ENCODE results near the gene CCDC185. TPM values are rescaled to one million over a fixed set of nuclear protein-coding genes. Genes with fewer than 3 reads are reported as not detected.

The CCDC185 gene
- total RNA-seq, 2 experiments from 2014 or later, result not detected

DNA sequence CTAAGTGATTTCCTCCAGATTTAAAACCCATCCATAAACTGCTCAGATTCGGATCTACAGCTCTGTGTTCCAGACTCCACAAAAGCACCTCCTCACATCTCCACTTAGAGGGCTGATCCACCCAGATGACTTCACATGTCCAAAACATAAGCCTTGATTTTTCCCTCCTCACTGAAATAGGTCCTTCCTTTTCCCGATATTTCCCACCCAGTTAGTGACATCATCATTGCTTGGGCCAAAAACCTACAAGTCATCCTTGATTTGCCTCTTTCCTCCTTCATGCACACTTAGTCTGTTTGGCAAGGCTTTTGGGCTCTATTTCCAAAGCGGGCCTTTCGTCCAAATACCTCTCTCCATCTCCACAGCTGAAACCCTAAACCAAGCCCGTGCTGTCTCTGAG lies 32.3 kb downstream of the CCDC185 start:
- POLR2A ChIA-PET, result no interaction called here

DNA sequence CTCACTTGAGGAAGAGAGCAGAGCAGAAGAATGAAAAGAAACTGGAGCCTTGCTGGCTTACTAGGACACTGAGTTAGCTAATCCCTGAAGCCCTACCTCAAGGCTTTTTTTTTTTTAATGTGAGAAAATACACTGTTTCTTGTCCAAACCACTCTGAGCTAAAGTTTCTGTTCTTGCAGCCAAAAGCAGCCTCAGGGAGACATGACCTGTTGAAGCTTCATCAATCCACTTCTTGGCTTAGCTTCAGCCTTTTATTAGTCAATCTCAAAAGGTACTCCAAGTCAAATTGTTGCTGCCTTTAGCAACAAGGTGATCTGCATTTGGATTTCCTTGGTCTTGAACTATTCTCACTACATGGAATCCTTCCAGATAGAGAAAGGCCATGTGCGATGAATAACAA lies 33.7 kb downstream of the CCDC185 start:
- no peaks in the 10 kb centered on the region for H3K9me3 Mint-ChIP-seq
- no peak for DNase-seq
- H3K27me3 Mint-ChIP-seq, result peaks cover 4% of the 10 kb centered on the region
- H3K4me3 Mint-ChIP-seq, result no peak overlapping the region
- no peaks in the 10 kb centered on the region for H3K4me1 Mint-ChIP-seq
- no peak overlapping the region for H3K27ac Mint-ChIP-seq
- H3K36me3 Mint-ChIP-seq (ENCODE audit: low read depth), result no peaks in the 10 kb centered on the region
- CTCF ChIA-PET, result no interaction called here
- POLR2A ChIA-PET, result no interaction called here

More for the DNA sequence above, 32.3 kb downstream of the CCDC185 start:
- H3K36me3 Mint-ChIP-seq (ENCODE audit: low read depth), result no peaks in the 10 kb centered on the region
- H3K27me3 Mint-ChIP-seq, result peaks cover 4% of the 10 kb centered on the region
- H3K4me3 Mint-ChIP-seq, result no peak overlapping the region
- no peak for DNase-seq
- H3K9me3 Mint-ChIP-seq, result no peaks in the 10 kb centered on the region
- no peaks in the 10 kb centered on the region for H3K4me1 Mint-ChIP-seq
- H3K27ac Mint-ChIP-seq, result no peak overlapping the region
- CTCF ChIA-PET, result no interaction called here

DNA sequence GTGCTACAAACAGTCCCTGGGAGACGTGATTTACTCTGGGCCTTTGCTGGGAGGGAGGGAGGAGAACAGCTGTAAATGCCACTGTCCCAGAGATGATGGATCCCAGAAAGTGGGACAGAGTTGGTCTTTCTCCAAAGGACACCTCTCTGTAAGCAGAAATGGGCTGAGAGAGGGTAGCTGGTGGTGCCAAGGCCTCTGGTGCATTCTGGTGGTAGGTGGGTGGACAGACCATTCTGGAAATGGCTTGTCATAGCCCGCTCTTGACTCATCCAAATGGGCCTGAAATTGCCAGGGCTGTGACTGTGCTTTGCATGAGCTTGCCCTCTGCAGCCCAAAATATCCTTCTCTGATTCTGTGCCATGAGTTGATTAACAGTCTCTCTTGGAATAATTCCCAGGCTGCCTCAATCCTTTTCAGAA lies 36.1 kb downstream of the CCDC185 start:
- no peak for DNase-seq
- Mint-ChIP-seq H3K27ac (no peak overlapping the region), H3K9me3 (no peaks in the 10 kb centered on the region), H3K27me3 (peaks cover 2% of the 10 kb centered on the region), H3K4me3 (no peak overlapping the region), H3K36me3 (ENCODE audit: low read depth) (no peaks in the 10 kb centered on the region), H3K4me1 (no peaks in the 10 kb centered on the region)
- CTCF ChIA-PET, result no interaction called here
- POLR2A ChIA-PET, result no interaction called here

DNA sequence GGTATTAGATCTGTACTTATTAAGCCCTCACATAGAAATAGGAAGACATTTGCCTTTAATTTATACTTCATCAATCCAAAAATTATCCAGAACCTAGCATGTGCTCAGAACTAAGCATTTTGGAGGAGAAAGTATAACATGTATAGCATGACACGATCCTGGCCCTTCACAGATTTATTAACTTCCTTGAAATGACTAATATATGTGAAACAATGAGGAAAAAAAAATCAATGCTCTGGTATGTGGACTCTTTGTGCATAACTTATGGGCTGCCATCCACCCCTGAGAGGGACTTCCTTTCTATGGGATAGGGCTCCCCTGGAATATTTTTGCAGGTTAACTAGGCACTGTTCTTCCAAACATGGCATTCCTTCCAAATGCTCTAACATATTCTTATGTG lies 36.6 kb downstream of the CCDC185 start:
- CTCF ChIA-PET, result no interaction called here
- H3K27me3 Mint-ChIP-seq, result peaks cover 2% of the 10 kb centered on the region
- H3K9me3 Mint-ChIP-seq, result no peaks in the 10 kb centered on the region
- no peak overlapping the region for H3K27ac Mint-ChIP-seq
- no peak overlapping the region for H3K4me3 Mint-ChIP-seq
- POLR2A ChIA-PET, result no interaction called here
- H3K36me3 Mint-ChIP-seq (ENCODE audit: low read depth), result no peaks in the 10 kb centered on the region
- DNase-seq, result no peak
- H3K4me1 Mint-ChIP-seq, result no peaks in the 10 kb centered on the region

DNA sequence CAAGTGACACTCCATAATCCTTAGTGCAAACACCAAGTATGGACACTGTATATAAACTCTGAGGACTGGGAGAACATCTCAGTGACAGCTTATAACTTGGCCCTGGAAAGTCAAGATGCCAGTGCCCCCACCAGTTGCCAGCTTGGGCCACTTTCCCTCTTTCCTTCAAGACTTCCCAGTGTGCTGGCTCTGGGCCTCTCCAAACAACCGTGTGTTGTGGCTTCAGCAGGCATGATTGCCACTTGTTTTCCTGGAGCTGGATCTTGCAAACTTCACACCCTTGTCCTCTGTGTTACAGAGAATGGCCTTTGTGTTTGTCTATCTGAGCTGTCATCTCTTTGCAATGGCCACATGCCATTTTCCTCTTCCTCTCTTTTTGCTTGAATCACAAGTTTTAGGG lies 37.0 kb downstream of the CCDC185 start:
- H3K4me1 Mint-ChIP-seq, result no peaks in the 10 kb centered on the region
- no peak overlapping the region for H3K4me3 Mint-ChIP-seq
- no peak overlapping the region for H3K27ac Mint-ChIP-seq
- ChIA-PET POLR2A (no interaction called here), CTCF (no interaction called here)
- H3K36me3 Mint-ChIP-seq (ENCODE audit: low read depth), result no peaks in the 10 kb centered on the region
- H3K27me3 Mint-ChIP-seq, result peaks cover 2% of the 10 kb centered on the region
- DNase-seq, result no peak
- no peaks in the 10 kb centered on the region for H3K9me3 Mint-ChIP-seq

DNA sequence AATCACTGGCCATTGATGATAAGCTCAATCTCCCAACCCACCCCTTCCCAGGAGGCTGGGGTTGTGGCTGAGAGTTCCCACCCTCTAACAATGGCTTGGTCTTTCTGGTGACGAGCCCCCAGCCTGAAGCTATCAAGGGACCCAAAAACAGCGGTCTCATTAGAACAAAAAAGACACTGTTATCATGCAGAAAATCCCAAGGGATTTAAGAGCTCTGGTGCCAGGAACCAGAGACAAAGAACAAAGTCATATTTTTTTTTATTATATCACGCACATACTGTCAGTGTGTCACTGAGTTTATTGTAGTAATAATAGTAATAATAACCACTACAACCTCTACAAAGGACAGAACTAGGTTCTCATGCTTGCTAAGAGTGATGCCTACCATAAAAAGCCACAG lies 43.9 kb downstream of the CCDC185 start:
- CTCF ChIA-PET, result interaction anchor here (0.6 kb wide), 1 partner anchor 82 kb away, joined by 3 read pairs; no protein-coding TSS in a partner anchor
- Mint-ChIP-seq H3K4me3 (no peak overlapping the region), H3K36me3 (ENCODE audit: low read depth) (no peaks in the 10 kb centered on the region), H3K4me1 (no peaks in the 10 kb centered on the region), H3K27ac (no peak overlapping the region), H3K27me3 (no peaks in the 10 kb centered on the region), H3K9me3 (peaks cover 6% of the 10 kb centered on the region)
- no peak for DNase-seq
- POLR2A ChIA-PET, result no interaction called here

DNA sequence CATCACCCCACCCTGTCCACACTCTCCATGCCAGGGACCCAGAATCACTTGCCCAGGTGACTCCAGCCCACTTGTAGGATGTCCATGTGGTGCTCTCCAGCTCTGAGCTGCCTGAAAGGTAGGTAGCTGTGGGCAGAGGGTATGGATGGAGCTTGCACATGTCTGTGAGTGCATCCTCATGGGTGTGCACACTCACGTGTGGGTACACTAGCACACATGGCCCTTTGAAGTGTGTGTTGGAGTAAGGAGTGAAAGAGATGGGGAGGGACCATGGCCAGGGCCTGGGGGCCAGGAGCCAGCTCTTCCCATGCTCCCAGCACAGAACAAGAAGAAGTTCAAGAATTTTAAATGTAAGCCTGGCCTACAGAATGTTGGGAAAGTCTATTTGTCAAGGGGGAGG lies 50.2 kb downstream of the CCDC185 start:
- no peaks in the 10 kb centered on the region for H3K4me1 Mint-ChIP-seq
- peaks cover 5% of the 10 kb centered on the region for H3K36me3 Mint-ChIP-seq (ENCODE audit: low read depth)
- H3K4me3 Mint-ChIP-seq, result no peak overlapping the region
- no peaks in the 10 kb centered on the region for H3K27me3 Mint-ChIP-seq
- H3K9me3 Mint-ChIP-seq, result peaks cover 34% of the 10 kb centered on the region
- ChIA-PET CTCF (no interaction called here), POLR2A (no interaction called here)
- no peak overlapping the region for H3K27ac Mint-ChIP-seq
- DNase-seq, result no peak

DNA sequence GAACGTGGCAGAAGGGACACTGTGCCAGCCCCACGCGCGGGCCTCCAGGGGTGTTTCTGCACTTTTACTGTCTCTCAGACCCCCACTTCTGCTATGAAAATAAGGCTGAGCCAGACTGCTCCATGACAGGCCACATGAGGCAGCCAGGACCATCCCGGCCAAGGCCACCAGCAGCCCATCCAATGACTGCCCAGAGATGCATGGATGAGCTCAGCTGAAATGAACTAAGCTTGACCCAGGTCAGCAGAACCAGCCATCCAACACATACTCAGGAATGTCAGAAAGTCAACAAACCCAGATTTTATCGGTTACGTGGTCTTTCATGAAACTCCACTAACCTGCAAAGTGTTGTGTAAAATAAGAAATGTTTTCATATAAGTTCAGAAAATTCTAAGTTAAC lies 51.2 kb downstream of the CCDC185 start:
- no peak for DNase-seq
- H3K9me3 Mint-ChIP-seq, result peaks cover 34% of the 10 kb centered on the region
- no peaks in the 10 kb centered on the region for H3K27me3 Mint-ChIP-seq
- no peak overlapping the region for H3K27ac Mint-ChIP-seq
- no peak overlapping the region for H3K4me3 Mint-ChIP-seq
- POLR2A ChIA-PET, result no interaction called here
- H3K4me1 Mint-ChIP-seq, result no peaks in the 10 kb centered on the region
- H3K36me3 Mint-ChIP-seq (ENCODE audit: low read depth), result peaks cover 5% of the 10 kb centered on the region
- CTCF ChIA-PET, result no interaction called here

Other genes starting within 250 kb of the CCDC185 start
- under 1 TPM; 0.23 to 0.28 TPM for gene SUSD4, start 29.2 kb upstream of the CCDC185 start, total RNA-seq

All from activated CD4-positive, alpha-beta memory T cell treated with anti-CD3 and anti-CD28 coated beads, Interleukin-2, amount 10 ng/mL, durations not matched to agents 7 days and 5 days (primary cell).